Fibroblast of lung (primary cell): ENCODE data around the gene INPPL1. TPM values are rescaled to one million over a fixed set of nuclear protein-coding genes. Genes with fewer than 3 reads are reported as not detected.

Source experiments
- DNase-seq, 2 donors: peaks; one replicate each; pipeline versions ENCODE4 v3.0.0 to v3.0.0-alpha.2; 2010; ENCODE audit warnings: low read depth in 2 of 2
- H2AFZ ChIP-seq: 2 replicates; pipeline ENCODE4 v1.5.1; 2012; ENCODE audit warnings: low read length, control low read depth, inconsistent platforms
- H3K27ac ChIP-seq: 2 replicates; pipeline ENCODE4 v1.5.1; 2011; ENCODE audit warnings: low read length, control low read depth; ENCODE audit not compliant: insufficient read depth
- H3K27me3 ChIP-seq: 2 replicates; pipeline ENCODE4 v1.5.1; 2011; ENCODE audit warnings: mild to moderate bottlenecking, low read length; ENCODE audit not compliant: control insufficient read depth, insufficient read depth
- H3K36me3 ChIP-seq: 2 replicates; pipeline ENCODE4 v1.5.1; 2011; ENCODE audit warnings: low read length; ENCODE audit not compliant: control insufficient read depth, insufficient read depth
- H3K4me1 ChIP-seq: 2 replicates; pipeline ENCODE4 v1.5.1; 2011; ENCODE audit warnings: low read length; ENCODE audit not compliant: control insufficient read depth, insufficient read depth; ENCODE audit errors: extremely low read depth
- H3K4me2 ChIP-seq: 2 replicates; pipeline ENCODE4 v1.5.1; 2011; ENCODE audit warnings: low read length, control low read depth; ENCODE audit not compliant: insufficient read depth; ENCODE audit errors: extremely low read depth
- H3K4me3 ChIP-seq, 4 experiments: fragments of 200-600 bp in 1 of 4; sonication (generic) in 1 of 4; replicated peaks in 1 of 4; 2 replicates each; pipeline ENCODE4 v1.5.1; 2011 to 2016; ENCODE audit warnings: low read length in 4 of 4, low read depth in 3 of 4, mild to moderate bottlenecking in 3 of 4, control low read depth in 2 of 4, inconsistent platforms in 1 of 4, mixed read lengths in 1 of 4; ENCODE audit not compliant: insufficient read depth in 1 of 4; ENCODE audit errors: control extremely low read depth in 1 of 4
- H3K79me2 ChIP-seq: 2 replicates; pipeline ENCODE4 v1.5.1; 2012; ENCODE audit warnings: mild to moderate bottlenecking, low read length, inconsistent platforms; ENCODE audit not compliant: control insufficient read depth, insufficient read depth
- H3K9ac ChIP-seq: 2 replicates; pipeline ENCODE4 v1.5.1; 2011; ENCODE audit warnings: mild to moderate bottlenecking, low read length, control low read depth; ENCODE audit not compliant: insufficient read depth
- H3K9me3 ChIP-seq: 2 replicates; pipeline ENCODE4 v1.5.1; 2012; ENCODE audit warnings: low read depth, low read length; ENCODE audit not compliant: control insufficient read depth, insufficient read depth
- H4K20me1 ChIP-seq: 2 replicates; pipeline ENCODE4 v1.5.1; 2011; ENCODE audit warnings: low read length; ENCODE audit not compliant: control insufficient read depth, insufficient read depth; ENCODE audit errors: extremely low read depth
- CTCF ChIP-seq, 2 donors: IDR thresholded peaks in 1 of 2; conservative IDR thresholded peaks in 1 of 2; 1 replicate in 1 of 2; 2 replicates in 1 of 2; pipeline ENCODE4 v1.5.1; 2011 to 2012; ENCODE audit warnings: low read length in 2 of 2, control low read depth in 1 of 2, inconsistent platforms in 1 of 2, low read depth in 1 of 2, mild to moderate bottlenecking in 1 of 2
- EZH2 ChIP-seq: IDR thresholded peaks from 2 replicates; pipeline ENCODE4 v1.5.1; 2012; ENCODE audit warnings: low read length, control low read depth, mild to moderate bottlenecking; ENCODE audit errors: missing control alignments
- polyA plus RNA-seq, 2 donors: library from polyadenylated mRNA; depleted of rRNA in 1 of 2; stranded (reverse) in 1 of 2; unstranded in 1 of 2; fragments of >200 nt; gene quantifications; 2 replicates each; pipeline ENCODE4 v1.2.1, GENCODE V29; 2011 to 2012; ENCODE audit warnings: missing spikeins in 1 of 2
- total RNA-seq: library from RNA; depleted of rRNA; stranded (reverse); fragments of >200 nt; gene quantifications from 2 replicates; pipeline ENCODE4 v1.2.1, GENCODE V29; 2014

INPPL1 gene
- total and polyA plus RNA-seq, 2 donors (not counting 1 experiment from before 2014, with no cell fraction given) = 60.3 to 102 TPM

GRCh38 chr11:72278905-72279304 is 54.3 kb downstream of the INPPL1 start:
- no peak for TF ChIP-seq EZH2
- no peak for TF ChIP-seq CTCF (conservative IDR thresholded peaks at IDR 0.05 in 1 of 2, IDR thresholded peaks at IDR 0.05 in 1 of 2; ENCODE audit: low read depth in 1 of 2, low read length in 2 of 2)
- H3K79me2 ChIP-seq = no peaks in the 10 kb centered on the region
- H2AFZ ChIP-seq = no peak overlapping the region
- no peak overlapping the region for H3K27ac ChIP-seq
- H3K4me3 ChIP-seq = no peak overlapping the region
- no peaks in the 10 kb centered on the region for H4K20me1 ChIP-seq
- peaks cover 3% of the 10 kb centered on the region for H3K4me1 ChIP-seq
- H3K36me3 ChIP-seq = no peaks in the 10 kb centered on the region
- H3K9ac ChIP-seq = no peak overlapping the region
- no peaks in the 10 kb centered on the region for H3K27me3 ChIP-seq
- DNase-seq = peak; percentile 44 to 71
- no peaks in the 10 kb centered on the region for H3K9me3 ChIP-seq
- no peak overlapping the region for H3K4me2 ChIP-seq

- Histone ChIP-seq H3K4me1 (peaks cover 3% of the 10 kb centered on the region), H3K4me3 (no peak overlapping the region), H2AFZ (no peak overlapping the region)
Measured at GRCh38 chr11:72280037-72280436, 55.5 kb downstream of the INPPL1 start.

GRCh38 chr11:72280726-72281315 is 56.3 kb downstream of the INPPL1 start:
- H3K79me2 ChIP-seq = no peaks in the 10 kb centered on the region
- H3K9me3 ChIP-seq = no peaks in the 10 kb centered on the region
- no peak for DNase-seq

More at GRCh38 chr11:72280037-72280436, 55.5 kb downstream of the INPPL1 start:
- Histone ChIP-seq H3K4me2 (no peak overlapping the region), H3K79me2 (no peaks in the 10 kb centered on the region), H3K9ac (no peak overlapping the region), H3K36me3 (no peaks in the 10 kb centered on the region), H3K27me3 (no peaks in the 10 kb centered on the region), H4K20me1 (no peaks in the 10 kb centered on the region), H3K9me3 (no peaks in the 10 kb centered on the region), H3K27ac (no peak overlapping the region)
- no peak for DNase-seq
- TF ChIP-seq CTCF (conservative IDR thresholded peaks at IDR 0.05 in 1 of 2, IDR thresholded peaks at IDR 0.05 in 1 of 2; ENCODE audit: low read depth in 1 of 2, low read length in 2 of 2) = no peak
- no peak for TF ChIP-seq EZH2

More at GRCh38 chr11:72280726-72281315, 56.3 kb downstream of the INPPL1 start:
- no peak overlapping the region for H3K4me3 ChIP-seq
- no peaks in the 10 kb centered on the region for H3K36me3 ChIP-seq
- H2AFZ ChIP-seq = no peak overlapping the region
- TF ChIP-seq EZH2 = no peak
- no peaks in the 10 kb centered on the region for H3K27me3 ChIP-seq
- H4K20me1 ChIP-seq = no peaks in the 10 kb centered on the region
- H3K4me2 ChIP-seq = no peak overlapping the region
- no peak overlapping the region for H3K9ac ChIP-seq
- H3K27ac ChIP-seq = no peak overlapping the region
- peaks cover 3% of the 10 kb centered on the region for H3K4me1 ChIP-seq
